ENCODE data around the gene SERGEF. TPM values are rescaled to one million over a fixed set of nuclear protein-coding genes. Genes with fewer than 3 reads are reported as not detected.

SERGEF gene
- total RNA-seq, 2 donors from 2014 or later: 26.7 to 42.1 TPM

DNA sequence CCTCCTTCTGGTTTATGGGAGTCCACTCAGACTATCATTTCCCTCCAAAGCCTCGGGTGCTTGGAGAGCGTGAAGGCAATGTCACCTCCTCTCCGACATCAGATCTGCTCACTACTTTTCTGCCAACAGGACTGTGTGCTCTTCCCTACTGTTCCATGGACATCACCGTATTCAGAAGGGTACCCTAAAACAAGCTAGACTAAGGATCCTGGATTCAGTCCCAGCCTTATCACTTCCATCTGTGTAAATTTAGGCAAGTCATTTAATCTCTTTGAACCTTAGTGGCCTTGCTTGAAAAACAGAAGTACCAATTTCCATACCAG, 200.0 kb downstream of the SERGEF start:
- DNase-seq: no peak
- no peaks in the 10 kb centered on the region for H3K4me1 Mint-ChIP-seq
- Histone ChIP-seq H3K4me1 (ENCODE audit: control insufficient read depth, insufficient read depth, low read length) (no peaks in the 10 kb centered on the region), H3K27me3 (ENCODE audit: control insufficient read depth, insufficient read depth, low read length, poor library complexity, severe bottlenecking) (no peaks in the 10 kb centered on the region), H3K9me3 (ENCODE audit: control insufficient read depth, low read length) (no peaks in the 10 kb centered on the region), H3K4me3 (ENCODE audit: low read length) (no peak overlapping the region), H3K36me3 (ENCODE audit: control insufficient read depth, insufficient read depth, low read length) (no peaks in the 10 kb centered on the region), H3K27ac (ENCODE audit: low read depth, low read length) (no peak overlapping the region), H3K9ac (ENCODE audit: extremely low read depth, low read length, poor library complexity, severe bottlenecking) (no peak overlapping the region)
- TF ChIP-seq, protein P1, sequence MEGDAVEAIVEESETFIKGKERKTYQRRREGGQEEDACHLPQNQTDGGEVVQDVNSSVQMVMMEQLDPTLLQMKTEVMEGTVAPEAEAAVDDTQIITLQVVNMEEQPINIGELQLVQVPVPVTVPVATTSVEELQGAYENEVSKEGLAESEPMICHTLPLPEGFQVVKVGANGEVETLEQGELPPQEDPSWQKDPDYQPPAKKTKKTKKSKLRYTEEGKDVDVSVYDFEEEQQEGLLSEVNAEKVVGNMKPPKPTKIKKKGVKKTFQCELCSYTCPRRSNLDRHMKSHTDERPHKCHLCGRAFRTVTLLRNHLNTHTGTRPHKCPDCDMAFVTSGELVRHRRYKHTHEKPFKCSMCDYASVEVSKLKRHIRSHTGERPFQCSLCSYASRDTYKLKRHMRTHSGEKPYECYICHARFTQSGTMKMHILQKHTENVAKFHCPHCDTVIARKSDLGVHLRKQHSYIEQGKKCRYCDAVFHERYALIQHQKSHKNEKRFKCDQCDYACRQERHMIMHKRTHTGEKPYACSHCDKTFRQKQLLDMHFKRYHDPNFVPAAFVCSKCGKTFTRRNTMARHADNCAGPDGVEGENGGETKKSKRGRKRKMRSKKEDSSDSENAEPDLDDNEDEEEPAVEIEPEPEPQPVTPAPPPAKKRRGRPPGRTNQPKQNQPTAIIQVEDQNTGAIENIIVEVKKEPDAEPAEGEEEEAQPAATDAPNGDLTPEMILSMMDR (conservative IDR thresholded peaks at IDR 0.05): no peak
- WGBS, 2 experiments (ENCODE audit: insufficient coverage in 1 of 2, insufficient read length in 1 of 2): 89 to 94% methylated on average over 4 of the region's 4 CpGs
- H3K27me3 Mint-ChIP-seq (ENCODE audit: insufficient read depth): no peaks in the 10 kb centered on the region
- H3K4me3 Mint-ChIP-seq: no peak overlapping the region
- no peak overlapping the region for H3K27ac Mint-ChIP-seq
- no peaks in the 10 kb centered on the region for H3K9me3 Mint-ChIP-seq
- no peaks in the 10 kb centered on the region for H3K36me3 Mint-ChIP-seq (ENCODE audit: low read depth)

GRCh38 chr11:17812091-17812864, 200.6 kb downstream of the SERGEF start:
- no peaks in the 10 kb centered on the region for H3K9me3 ChIP-seq (ENCODE audit: control insufficient read depth, low read length)
- 94% methylated on average over 2 of the region's 2 CpGs; no CpG with 5 or more reads in 1 of the 2 experiments for WGBS, 2 experiments (ENCODE audit: insufficient coverage in 1 of 2, insufficient read length in 1 of 2)
- no peak overlapping the region for H3K27ac Mint-ChIP-seq
- no peaks in the 10 kb centered on the region for H3K27me3 ChIP-seq (ENCODE audit: control insufficient read depth, insufficient read depth, low read length, poor library complexity, severe bottlenecking)
- no peak overlapping the region for H3K4me3 ChIP-seq (ENCODE audit: low read length)
- H3K4me3 Mint-ChIP-seq: no peak overlapping the region
- H3K9me3 Mint-ChIP-seq: no peaks in the 10 kb centered on the region
- H3K4me1 ChIP-seq (ENCODE audit: control insufficient read depth, insufficient read depth, low read length): no peaks in the 10 kb centered on the region
- H3K9ac ChIP-seq (ENCODE audit: extremely low read depth, low read length, poor library complexity, severe bottlenecking): no peak overlapping the region
- no peaks in the 10 kb centered on the region for H3K4me1 Mint-ChIP-seq
- no peaks in the 10 kb centered on the region for H3K36me3 Mint-ChIP-seq (ENCODE audit: low read depth)
- TF ChIP-seq, protein P1 (conservative IDR thresholded peaks at IDR 0.05): no peak
- H3K36me3 ChIP-seq (ENCODE audit: control insufficient read depth, insufficient read depth, low read length): no peaks in the 10 kb centered on the region
- no peaks in the 10 kb centered on the region for H3K27me3 Mint-ChIP-seq (ENCODE audit: insufficient read depth)
- H3K27ac ChIP-seq (ENCODE audit: low read depth, low read length): no peak overlapping the region
- DNase-seq: no peak

GRCh38 chr11:17811352-17811751, 201.5 kb downstream of the SERGEF start:
- no peaks in the 10 kb centered on the region for H3K27me3 Mint-ChIP-seq (ENCODE audit: insufficient read depth)
- Histone ChIP-seq H3K9ac (ENCODE audit: extremely low read depth, low read length, poor library complexity, severe bottlenecking) (no peak overlapping the region), H3K4me1 (ENCODE audit: control insufficient read depth, insufficient read depth, low read length) (no peaks in the 10 kb centered on the region), H3K9me3 (ENCODE audit: control insufficient read depth, low read length) (no peaks in the 10 kb centered on the region), H3K36me3 (ENCODE audit: control insufficient read depth, insufficient read depth, low read length) (no peaks in the 10 kb centered on the region), H3K27me3 (ENCODE audit: control insufficient read depth, insufficient read depth, low read length, poor library complexity, severe bottlenecking) (no peaks in the 10 kb centered on the region), H3K27ac (ENCODE audit: low read depth, low read length) (no peak overlapping the region), H3K4me3 (ENCODE audit: low read length) (no peak overlapping the region)
- no peaks in the 10 kb centered on the region for H3K9me3 Mint-ChIP-seq
- no peaks in the 10 kb centered on the region for H3K4me1 Mint-ChIP-seq
- 94 to 95% methylated on average over 7 of the region's 7 CpGs for WGBS, 2 experiments (ENCODE audit: insufficient coverage in 1 of 2, insufficient read length in 1 of 2)
- no peak overlapping the region for H3K4me3 Mint-ChIP-seq
- DNase-seq: no peak
- TF ChIP-seq, protein P1 (conservative IDR thresholded peaks at IDR 0.05): no peak
- no peak overlapping the region for H3K27ac Mint-ChIP-seq
- H3K36me3 Mint-ChIP-seq (ENCODE audit: low read depth): no peaks in the 10 kb centered on the region
